ENCODE measurements around the gene MYO3B.

Gene MYO3B

DNA sequence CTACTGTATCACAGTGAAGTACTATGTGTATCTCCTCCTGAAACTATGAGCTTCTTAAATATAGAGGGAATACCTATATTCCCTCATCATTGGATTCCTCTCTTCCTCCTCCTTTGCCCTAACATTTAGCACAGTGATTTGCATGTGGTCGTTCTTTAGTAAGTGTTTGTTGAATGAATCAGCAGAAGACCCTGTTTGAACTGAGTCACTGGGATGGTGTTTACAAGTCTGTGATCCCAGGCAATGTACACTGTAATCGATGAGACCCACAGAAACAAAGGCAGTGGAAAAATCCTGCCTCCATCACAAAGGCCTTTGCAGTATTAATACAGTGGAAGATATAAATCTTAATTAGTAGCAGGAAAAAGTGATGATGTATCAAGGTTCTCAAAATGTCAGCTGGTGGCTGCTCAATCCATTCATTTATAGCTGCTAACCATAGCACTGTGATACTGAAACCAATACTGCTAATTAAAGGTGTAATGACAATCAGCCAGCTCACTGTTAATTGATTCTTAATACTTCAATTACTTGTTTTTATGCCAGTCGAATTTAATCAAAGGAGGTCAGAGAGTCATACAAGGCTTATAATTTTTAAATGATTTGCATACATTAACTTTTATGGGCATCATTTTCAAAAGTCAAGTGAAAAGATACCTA lies 20.8 kb upstream of the MYO3B start:
- H3K4me3 ChIP-seq (ENCODE audit: insufficient read depth in 1 of 2, low read depth in 1 of 2, low read length in 2 of 2), result no peak overlapping the region
- no peak overlapping the region for H4K91ac ChIP-seq (ENCODE audit: low read length)
- peak; percentile 78 for DNase-seq
- no peak overlapping the region for H2BK120ac ChIP-seq (ENCODE audit: low read depth, low read length)
- WGBS, result 0% methylated on average over 2 of the region's 3 CpGs
- H2AFZ ChIP-seq (ENCODE audit: low read depth, low read length), result no peak overlapping the region
- H4K8ac ChIP-seq (ENCODE audit: low read length), result no peak overlapping the region
- H3K4me2 ChIP-seq (ENCODE audit: low read length, poor library complexity, severe bottlenecking), result no peak overlapping the region
- no peaks in the 10 kb centered on the region for H3K27me3 ChIP-seq (ENCODE audit: control insufficient read depth in 1 of 2, insufficient read depth in 1 of 2, low read length in 2 of 2)
- H3K9me3 ChIP-seq (ENCODE audit: control insufficient read depth, low read length), result no peaks in the 10 kb centered on the region
- no peak overlapping the region for H3K18ac ChIP-seq (ENCODE audit: low read depth in 1 of 2, low read length in 2 of 2)
- no peak overlapping the region for H3K23ac ChIP-seq (ENCODE audit: low read length in 2 of 2)
- H3K14ac ChIP-seq (ENCODE audit: low read length in 2 of 2), result no peak overlapping the region
- no peak overlapping the region for H2BK15ac ChIP-seq (ENCODE audit: low read depth, poor library complexity, severe bottlenecking)
- H3K4ac ChIP-seq (ENCODE audit: low read depth in 1 of 2, low read length in 2 of 2), result no peak overlapping the region
- no peak overlapping the region for H2AK5ac ChIP-seq (ENCODE audit: low read length, severe bottlenecking)
- H3K9ac ChIP-seq (ENCODE audit: low read length), result no peak overlapping the region
- H3K36me3 ChIP-seq (ENCODE audit: control insufficient read depth in 1 of 2, insufficient read depth in 2 of 2, low read depth in 1 of 2, low read length in 2 of 2), result no peaks in the 10 kb centered on the region
- peaks cover 5% of the 10 kb centered on the region for H3K4me1 ChIP-seq (ENCODE audit: control insufficient read depth, insufficient read depth, low read depth, low read length)
- H3K27ac ChIP-seq (ENCODE audit: low read length, poor library complexity, severe bottlenecking), result no peak overlapping the region
- H3K79me1 ChIP-seq (replicated peaks; ENCODE audit: low read length, poor library complexity, severe bottlenecking), result no peaks in the 10 kb centered on the region
- no peak overlapping the region for H2BK5ac ChIP-seq (ENCODE audit: low read depth, low read length, poor library complexity, severe bottlenecking)
- no peak overlapping the region for H2BK12ac ChIP-seq (ENCODE audit: low read length in 2 of 2)

DNA sequence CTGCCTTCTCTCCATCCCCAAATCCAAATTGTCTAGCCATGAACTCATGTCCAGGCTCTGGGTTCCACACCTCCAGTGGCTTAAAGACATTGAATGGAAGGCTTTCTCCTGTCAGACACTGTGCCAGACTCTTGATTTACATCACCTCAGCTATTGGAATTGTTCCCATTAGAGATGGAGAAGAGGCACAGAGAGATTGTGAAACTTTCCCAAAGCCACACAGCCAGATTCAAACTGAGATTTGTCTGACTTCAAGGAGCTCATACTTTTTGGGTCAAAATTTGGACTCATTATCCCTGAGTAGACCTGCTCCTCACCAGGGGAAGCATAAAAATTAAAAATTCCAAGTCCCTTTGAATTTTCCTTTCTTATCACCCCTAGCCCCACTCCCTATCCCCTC lies 18.9 kb upstream of the MYO3B start:
- no peak overlapping the region for H3K4ac ChIP-seq (ENCODE audit: low read depth in 1 of 2, low read length in 2 of 2)

DNA sequence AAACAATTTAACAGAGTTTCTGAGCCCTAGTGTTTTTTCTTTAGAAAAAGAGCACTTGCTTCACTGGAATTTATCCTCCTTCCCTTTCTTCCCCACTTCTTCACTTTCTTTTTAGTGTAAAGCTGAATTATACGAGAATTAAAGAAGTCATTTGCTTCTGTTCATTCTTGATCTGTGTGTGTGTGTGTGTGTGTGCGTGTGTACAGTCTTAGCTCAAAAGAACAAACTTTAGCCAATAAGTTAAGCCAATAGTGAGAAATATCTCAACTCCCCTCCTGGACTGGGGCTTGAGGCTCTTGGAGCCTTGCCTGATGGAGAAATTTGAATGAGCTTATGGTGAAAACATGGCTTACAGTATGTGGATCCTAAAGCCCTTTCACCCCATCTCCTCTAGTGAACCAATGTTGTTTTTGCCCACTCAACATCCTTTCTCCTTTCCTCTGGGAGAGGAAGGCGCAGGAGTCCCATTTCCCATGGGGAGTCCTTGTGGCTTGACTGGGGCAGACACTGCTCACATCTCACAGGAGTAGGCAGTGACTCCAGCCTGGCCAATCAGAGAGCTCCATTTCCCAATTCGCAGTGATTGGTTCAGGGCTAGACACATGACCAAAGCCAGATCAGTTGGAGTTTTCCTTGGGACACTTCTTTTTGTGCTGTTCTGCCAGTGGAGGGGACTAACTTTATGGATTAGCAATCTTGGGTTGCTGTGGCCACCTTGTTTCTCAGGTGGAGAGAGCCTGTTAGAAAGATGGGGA lies 16.3 kb upstream of the MYO3B start:
- no peaks in the 10 kb centered on the region for H3K9me3 ChIP-seq (ENCODE audit: control insufficient read depth, low read length)
- H3K18ac ChIP-seq (ENCODE audit: low read depth in 1 of 2, low read length in 2 of 2), result no peak overlapping the region
- H3K4me2 ChIP-seq (ENCODE audit: low read length, poor library complexity, severe bottlenecking), result no peak overlapping the region
- peaks cover 2% of the 10 kb centered on the region for H3K4me1 ChIP-seq (ENCODE audit: control insufficient read depth, insufficient read depth, low read depth, low read length)
- no peak overlapping the region for H4K91ac ChIP-seq (ENCODE audit: low read length)
- H3K9ac ChIP-seq (ENCODE audit: low read length), result peak overlapping the region; percentile 9
- H2AFZ ChIP-seq (ENCODE audit: low read depth, low read length), result no peak overlapping the region
- no peaks in the 10 kb centered on the region for H3K36me3 ChIP-seq (ENCODE audit: control insufficient read depth in 1 of 2, insufficient read depth in 2 of 2, low read depth in 1 of 2, low read length in 2 of 2)
- H3K27me3 ChIP-seq (ENCODE audit: control insufficient read depth in 1 of 2, insufficient read depth in 1 of 2, low read length in 2 of 2), result no peaks in the 10 kb centered on the region
- H2BK5ac ChIP-seq (ENCODE audit: low read depth, low read length, poor library complexity, severe bottlenecking), result no peak overlapping the region
- H4K8ac ChIP-seq (ENCODE audit: low read length), result no peak overlapping the region
- DNase-seq, result no peak
- H3K27ac ChIP-seq (ENCODE audit: low read length, poor library complexity, severe bottlenecking), result no peak overlapping the region
- 93% methylated on average over 2 of the region's 4 CpGs for WGBS
- H2AK5ac ChIP-seq (ENCODE audit: low read length, severe bottlenecking), result peak overlapping the region; percentile 39
- H2BK12ac ChIP-seq (ENCODE audit: low read length in 2 of 2), result no peak overlapping the region
- no peak overlapping the region for H3K23ac ChIP-seq (ENCODE audit: low read length in 2 of 2)
- H3K4me3 ChIP-seq (ENCODE audit: insufficient read depth in 1 of 2, low read depth in 1 of 2, low read length in 2 of 2), result peak overlapping the region in 1 of 2 experiments; percentile 46
- H3K14ac ChIP-seq (ENCODE audit: low read length in 2 of 2), result no peak overlapping the region
- H3K4ac ChIP-seq (ENCODE audit: low read depth in 1 of 2, low read length in 2 of 2), result no peak overlapping the region
- H2BK15ac ChIP-seq (ENCODE audit: low read depth, poor library complexity, severe bottlenecking), result no peak overlapping the region
- H2BK120ac ChIP-seq (ENCODE audit: low read depth, low read length), result no peak overlapping the region
- H3K79me1 ChIP-seq (replicated peaks; ENCODE audit: low read length, poor library complexity, severe bottlenecking), result no peaks in the 10 kb centered on the region

More for the DNA sequence above, 18.9 kb upstream of the MYO3B start:
- no peak overlapping the region for H2AFZ ChIP-seq (ENCODE audit: low read depth, low read length)
- H2AK5ac ChIP-seq (ENCODE audit: low read length, severe bottlenecking), result no peak overlapping the region
- no peaks in the 10 kb centered on the region for H3K36me3 ChIP-seq (ENCODE audit: control insufficient read depth in 1 of 2, insufficient read depth in 2 of 2, low read depth in 1 of 2, low read length in 2 of 2)
- no peak overlapping the region for H3K18ac ChIP-seq (ENCODE audit: low read depth in 1 of 2, low read length in 2 of 2)
- H3K4me1 ChIP-seq (ENCODE audit: control insufficient read depth, insufficient read depth, low read depth, low read length), result peaks cover 5% of the 10 kb centered on the region
- H3K4me3 ChIP-seq (ENCODE audit: insufficient read depth in 1 of 2, low read depth in 1 of 2, low read length in 2 of 2), result no peak overlapping the region
- H3K79me1 ChIP-seq (replicated peaks; ENCODE audit: low read length, poor library complexity, severe bottlenecking), result no peaks in the 10 kb centered on the region
- H3K9me3 ChIP-seq (ENCODE audit: control insufficient read depth, low read length), result no peaks in the 10 kb centered on the region
- H2BK12ac ChIP-seq (ENCODE audit: low read length in 2 of 2), result no peak overlapping the region
- no peaks in the 10 kb centered on the region for H3K27me3 ChIP-seq (ENCODE audit: control insufficient read depth in 1 of 2, insufficient read depth in 1 of 2, low read length in 2 of 2)
- H2BK120ac ChIP-seq (ENCODE audit: low read depth, low read length), result no peak overlapping the region
- no peak overlapping the region for H2BK15ac ChIP-seq (ENCODE audit: low read depth, poor library complexity, severe bottlenecking)
- H3K23ac ChIP-seq (ENCODE audit: low read length in 2 of 2), result no peak overlapping the region
- no peak overlapping the region for H4K8ac ChIP-seq (ENCODE audit: low read length)
- H3K9ac ChIP-seq (ENCODE audit: low read length), result no peak overlapping the region
- DNase-seq, result no peak
- H4K91ac ChIP-seq (ENCODE audit: low read length), result no peak overlapping the region
- H3K14ac ChIP-seq (ENCODE audit: low read length in 2 of 2), result no peak overlapping the region
- H3K4me2 ChIP-seq (ENCODE audit: low read length, poor library complexity, severe bottlenecking), result no peak overlapping the region
- no peak overlapping the region for H3K27ac ChIP-seq (ENCODE audit: low read length, poor library complexity, severe bottlenecking)
- no peak overlapping the region for H2BK5ac ChIP-seq (ENCODE audit: low read depth, low read length, poor library complexity, severe bottlenecking)

DNA sequence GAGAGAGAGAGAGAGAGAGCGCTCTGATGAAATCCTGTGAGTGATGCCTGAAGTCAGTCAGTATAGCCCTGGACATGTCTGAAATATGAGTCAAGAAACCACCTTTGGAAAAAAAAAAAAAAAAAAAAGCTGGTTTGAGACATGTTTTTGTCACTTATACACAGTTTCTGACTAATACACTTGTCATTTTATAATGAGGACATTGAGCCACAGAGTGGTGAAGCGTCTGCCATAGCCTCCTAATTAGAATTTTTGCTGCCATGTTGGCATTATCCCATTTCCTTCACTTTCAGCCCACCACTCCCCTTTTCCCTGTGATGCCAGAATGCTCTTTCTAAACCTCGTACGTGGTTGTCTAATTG lies 15.7 kb upstream of the MYO3B start:
- H2AK5ac ChIP-seq (ENCODE audit: low read length, severe bottlenecking), result no peak overlapping the region

More for the DNA sequence above, 15.7 kb upstream of the MYO3B start:
- H2BK15ac ChIP-seq (ENCODE audit: low read depth, poor library complexity, severe bottlenecking), result no peak overlapping the region
- no peaks in the 10 kb centered on the region for H3K79me1 ChIP-seq (replicated peaks; ENCODE audit: low read length, poor library complexity, severe bottlenecking)
- no peak overlapping the region for H3K4me2 ChIP-seq (ENCODE audit: low read length, poor library complexity, severe bottlenecking)
- no peak overlapping the region for H2AFZ ChIP-seq (ENCODE audit: low read depth, low read length)
- no peak overlapping the region for H3K4ac ChIP-seq (ENCODE audit: low read depth in 1 of 2, low read length in 2 of 2)
- H4K8ac ChIP-seq (ENCODE audit: low read length), result no peak overlapping the region
- DNase-seq, result no peak
- H3K18ac ChIP-seq (ENCODE audit: low read depth in 1 of 2, low read length in 2 of 2), result no peak overlapping the region
- H3K27ac ChIP-seq (ENCODE audit: low read length, poor library complexity, severe bottlenecking), result no peak overlapping the region
- H3K4me3 ChIP-seq (ENCODE audit: insufficient read depth in 1 of 2, low read depth in 1 of 2, low read length in 2 of 2), result no peak overlapping the region
- H3K23ac ChIP-seq (ENCODE audit: low read length in 2 of 2), result no peak overlapping the region
- no peak overlapping the region for H2BK120ac ChIP-seq (ENCODE audit: low read depth, low read length)
- H3K9ac ChIP-seq (ENCODE audit: low read length), result no peak overlapping the region
- H3K4me1 ChIP-seq (ENCODE audit: control insufficient read depth, insufficient read depth, low read depth, low read length), result peaks cover 2% of the 10 kb centered on the region
- no peak overlapping the region for H2BK5ac ChIP-seq (ENCODE audit: low read depth, low read length, poor library complexity, severe bottlenecking)
- no peaks in the 10 kb centered on the region for H3K9me3 ChIP-seq (ENCODE audit: control insufficient read depth, low read length)
- no peaks in the 10 kb centered on the region for H3K36me3 ChIP-seq (ENCODE audit: control insufficient read depth in 1 of 2, insufficient read depth in 2 of 2, low read depth in 1 of 2, low read length in 2 of 2)
- no peak overlapping the region for H3K14ac ChIP-seq (ENCODE audit: low read length in 2 of 2)
- H2BK12ac ChIP-seq (ENCODE audit: low read length in 2 of 2), result no peak overlapping the region
- H4K91ac ChIP-seq (ENCODE audit: low read length), result no peak overlapping the region
- WGBS, result 85% methylated on average over 4 of the region's 4 CpGs
- no peaks in the 10 kb centered on the region for H3K27me3 ChIP-seq (ENCODE audit: control insufficient read depth in 1 of 2, insufficient read depth in 1 of 2, low read length in 2 of 2)
